VCaP (cell line): ENCODE results near the gene FAF1.
"Not testable (repeated sequence)": the region's sequence is repeated elsewhere in the genome, so short reads cannot be mapped to it uniquely, and the experiment has no call there.

Experiments
- H3K27ac ChIP-seq: fragments of 450-650 bp; 2 replicates; pipeline ENCODE4 v1.5.1; 2017
- CTCF ChIP-seq: fragments of 450-650 bp; conservative IDR thresholded peaks from 2 replicates; pipeline ENCODE4 v1.5.1; 2017; ENCODE audit warnings: mild to moderate bottlenecking, moderate library complexity

Gene FAF1

GRCh38 chr1:50959913-50960844 lies at the start of gene FAF1:
FAF1 (minus strand) TSS chr1:50960267; CDS start chr1:50959811, 456 bp downstream.
- TF ChIP-seq CTCF = peak; percentile 58
- H3K27ac ChIP-seq = peak within 1 kb of the TSS; percentile 96

- H3K27ac ChIP-seq = no peak overlapping the region
- TF ChIP-seq CTCF = no peak
These were observed 49.3 kb upstream of the FAF1 start for GRCh38 chr1:51009381-51009780.

- not testable (repeated sequence) for H3K27ac ChIP-seq
These were observed 45.5 kb upstream of the FAF1 start for GRCh38 chr1:51005549-51005948.

GRCh38 chr1:51002516-51002915 lies 42.4 kb upstream of the FAF1 start:
- H3K27ac ChIP-seq = no peak overlapping the region
- no peak for TF ChIP-seq CTCF

- H3K27ac ChIP-seq = no peak overlapping the region
- TF ChIP-seq CTCF = no peak
These were observed 40.6 kb upstream of the FAF1 start for GRCh38 chr1:51000651-51001050.

- TF ChIP-seq CTCF = no peak
- no peak overlapping the region for H3K27ac ChIP-seq
These were observed 40.1 kb upstream of the FAF1 start for GRCh38 chr1:51000160-51000559.

- not testable (repeated sequence) for H3K27ac ChIP-seq
These were observed 39.3 kb upstream of the FAF1 start for GRCh38 chr1:50999375-50999774.

- no peak for TF ChIP-seq CTCF
These were observed 36.0 kb upstream of the FAF1 start for GRCh38 chr1:50996083-50996482.

More at GRCh38 chr1:50996083-50996482, 36.0 kb upstream of the FAF1 start:
- H3K27ac ChIP-seq = no peak overlapping the region
